Activated naive CD8-positive, alpha-beta T cell treated with anti-CD3 and anti-CD28 coated beads, Interleukin-2, amount 10 ng/mL, durations not matched to agents 7 days and 5 days (primary cell): Measurements from ENCODE around the gene PSG7. TPM values are rescaled to one million over a fixed set of nuclear protein-coding genes. Genes with fewer than 3 reads are reported as not detected.
"Not testable (repeated sequence)": the region's sequence is repeated elsewhere in the genome, so short reads cannot be mapped to it uniquely, and the experiment has no call there.

Experiments used
- ATAC-seq: fragments of 150-1000 bp; cut with Tn5 transposase; one replicate; pipeline ENCODE4 v1.10.0; 2021; ENCODE audit warnings: low read depth, moderate library complexity
- POLR2A ChIA-PET: fragments of 350-600 bp; sonication (Branson Sonifier 250); formaldehyde crosslinking; loops from one replicate; lab custom pipeline; 2021; ENCODE audit warnings: antibody characterized with exemption; lab: Charles Lee
- DNase-seq: peaks from one replicate; pipeline ENCODE4 v3.0.0; 2021
- H3K27ac Mint-ChIP-seq: one replicate; pipeline ENCODE4 v1.8.0; 2022; ENCODE audit warnings: mild to moderate bottlenecking, mixed read lengths
- H3K27me3 Mint-ChIP-seq: one replicate; pipeline ENCODE4 v1.8.0; 2022; ENCODE audit warnings: mild to moderate bottlenecking, moderate library complexity, mixed read lengths
- H3K36me3 Mint-ChIP-seq: one replicate; pipeline ENCODE4 v1.8.0; 2021; ENCODE audit warnings: mild to moderate bottlenecking, mixed read lengths
- H3K4me1 Mint-ChIP-seq: one replicate; pipeline ENCODE4 v1.8.0; 2021; ENCODE audit warnings: mixed read lengths
- H3K4me3 Mint-ChIP-seq: one replicate; pipeline ENCODE4 v1.8.0; 2022; ENCODE audit warnings: mild to moderate bottlenecking, moderate library complexity, mixed read lengths
- H3K9me3 Mint-ChIP-seq: one replicate; pipeline ENCODE4 v1.8.0; 2021; ENCODE audit warnings: mixed read lengths
- total RNA-seq, 2 experiments: library from RNA; stranded (reverse); gene quantifications; one replicate each; pipeline ENCODE4 v1.2.3, GENCODE V29; 2021

PSG7 gene
- total RNA-seq, 2 experiments from 2014 or later = not detected

- peaks cover 6% of the 10 kb centered on the region for H3K27me3 Mint-ChIP-seq
- POLR2A ChIA-PET = no interaction called here
- H3K27ac Mint-ChIP-seq = no peak overlapping the region
- H3K4me3 Mint-ChIP-seq = no peak overlapping the region
- DNase-seq (no peak), ATAC-seq (no peak)
- H3K9me3 Mint-ChIP-seq = no peaks in the 10 kb centered on the region
- no peaks in the 10 kb centered on the region for H3K4me1 Mint-ChIP-seq
- H3K36me3 Mint-ChIP-seq = no peaks in the 10 kb centered on the region
Measured at GRCh38 chr19:42928896-42929295, 8.1 kb downstream of the PSG7 start.

GRCh38 chr19:42926781-42927180, 10.2 kb downstream of the PSG7 start:
- Mint-ChIP-seq H3K36me3 (no peaks in the 10 kb centered on the region), H3K4me1 (no peaks in the 10 kb centered on the region), H3K27ac (no peak overlapping the region), H3K27me3 (peaks cover 6% of the 10 kb centered on the region), H3K9me3 (no peaks in the 10 kb centered on the region), H3K4me3 (no peak overlapping the region)
- DNase-seq = no peak
- no peak for ATAC-seq
- POLR2A ChIA-PET = no interaction called here

GRCh38 chr19:42923106-42923505, 13.9 kb downstream of the PSG7 start:
- H3K4me1 Mint-ChIP-seq, POLR2A ChIA-PET, H3K27ac Mint-ChIP-seq, H3K36me3 Mint-ChIP-seq, ATAC-seq, H3K9me3 Mint-ChIP-seq, H3K4me3 Mint-ChIP-seq, H3K27me3 Mint-ChIP-seq, DNase-seq: not testable (repeated sequence)

DNA sequence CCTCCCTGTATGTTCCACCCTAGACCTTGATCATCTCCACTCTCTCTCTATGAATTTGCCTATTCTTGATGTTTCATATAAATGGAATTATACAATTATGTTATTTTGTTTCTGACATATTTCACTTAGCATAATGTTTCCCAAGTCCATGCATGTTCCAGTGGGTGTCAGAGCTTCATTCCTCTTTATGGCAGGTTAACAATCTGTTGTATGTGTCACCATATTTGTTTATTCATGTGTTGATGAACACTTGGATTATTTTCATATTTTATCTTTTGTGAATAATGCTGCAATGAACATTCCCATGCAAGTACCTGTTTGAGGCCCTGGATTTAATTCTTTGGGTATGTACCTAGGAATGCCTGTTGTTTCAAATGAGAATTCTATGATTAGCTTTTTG, 16.0 kb downstream of the PSG7 start:
- H3K4me3 Mint-ChIP-seq, DNase-seq, H3K9me3 Mint-ChIP-seq, H3K27ac Mint-ChIP-seq, ATAC-seq, H3K36me3 Mint-ChIP-seq, H3K4me1 Mint-ChIP-seq, H3K27me3 Mint-ChIP-seq, POLR2A ChIA-PET: not testable (repeated sequence)

DNA sequence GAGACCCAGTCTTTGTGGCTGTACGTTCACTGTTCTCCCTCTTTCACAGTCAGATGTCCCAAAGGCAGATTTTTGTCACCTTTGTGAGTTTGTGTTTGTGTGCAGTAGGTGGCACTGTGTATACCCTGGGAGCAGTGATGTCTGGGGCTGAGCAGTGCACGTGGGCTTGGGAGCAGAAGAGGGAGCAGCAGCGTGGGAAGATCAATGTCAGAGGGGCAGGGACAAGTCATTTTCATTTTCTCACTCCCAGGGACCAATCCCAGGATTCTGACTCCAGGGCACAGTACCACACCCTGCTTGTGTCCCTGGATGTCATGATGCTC, 17.3 kb downstream of the PSG7 start:
- no peaks in the 10 kb centered on the region for H3K4me1 Mint-ChIP-seq
- H3K9me3 Mint-ChIP-seq = no peaks in the 10 kb centered on the region
- no peaks in the 10 kb centered on the region for H3K36me3 Mint-ChIP-seq
- ATAC-seq = no peak
- H3K27ac Mint-ChIP-seq = no peak overlapping the region
- peaks cover 3% of the 10 kb centered on the region for H3K27me3 Mint-ChIP-seq
- H3K4me3 Mint-ChIP-seq = no peak overlapping the region
- POLR2A ChIA-PET = no interaction called here
- no peak for DNase-seq

- H3K9me3 Mint-ChIP-seq, ATAC-seq, H3K27ac Mint-ChIP-seq, H3K4me1 Mint-ChIP-seq, H3K4me3 Mint-ChIP-seq, POLR2A ChIA-PET, H3K27me3 Mint-ChIP-seq, H3K36me3 Mint-ChIP-seq, DNase-seq: not testable (repeated sequence)
Measured at GRCh38 chr19:42919070-42919756, 17.8 kb downstream of the PSG7 start.

DNA sequence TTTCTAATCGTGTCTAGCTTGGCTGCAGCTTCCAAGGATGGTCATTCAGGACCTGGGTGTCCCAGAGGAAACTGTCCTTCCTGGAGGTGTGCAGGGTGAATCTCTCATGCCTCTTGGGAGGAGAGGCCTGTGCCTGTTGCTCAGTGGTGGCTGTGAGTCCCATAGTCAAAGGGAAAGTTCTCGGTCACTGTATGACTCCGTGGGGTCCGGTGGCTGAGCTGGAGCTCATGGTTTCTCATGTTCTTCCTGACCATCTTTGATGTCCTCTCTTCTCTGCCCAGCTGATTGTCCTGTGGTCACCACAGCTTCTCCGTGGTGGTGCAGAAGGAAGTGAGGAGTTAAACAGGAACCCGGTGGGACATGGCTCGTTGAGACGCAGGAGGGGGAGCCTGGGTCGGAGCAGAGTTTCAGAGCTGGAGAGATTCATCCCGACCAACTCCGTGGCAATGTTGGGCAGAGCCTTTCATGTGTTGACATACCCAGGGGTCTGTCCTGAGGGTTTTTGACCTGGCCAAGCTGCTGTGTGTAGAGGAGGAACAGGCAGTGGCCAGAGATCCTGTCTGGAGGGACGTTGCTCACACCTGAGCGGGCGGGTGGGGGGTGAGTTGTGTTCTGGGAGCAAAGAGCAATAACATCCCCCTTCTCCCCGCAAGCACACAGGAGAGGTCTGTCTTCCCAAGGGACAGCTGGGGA, 18.5 kb downstream of the PSG7 start:
- H3K36me3 Mint-ChIP-seq, DNase-seq, H3K27me3 Mint-ChIP-seq, H3K27ac Mint-ChIP-seq, H3K4me1 Mint-ChIP-seq, H3K9me3 Mint-ChIP-seq, POLR2A ChIA-PET, H3K4me3 Mint-ChIP-seq, ATAC-seq: not testable (repeated sequence)

DNA sequence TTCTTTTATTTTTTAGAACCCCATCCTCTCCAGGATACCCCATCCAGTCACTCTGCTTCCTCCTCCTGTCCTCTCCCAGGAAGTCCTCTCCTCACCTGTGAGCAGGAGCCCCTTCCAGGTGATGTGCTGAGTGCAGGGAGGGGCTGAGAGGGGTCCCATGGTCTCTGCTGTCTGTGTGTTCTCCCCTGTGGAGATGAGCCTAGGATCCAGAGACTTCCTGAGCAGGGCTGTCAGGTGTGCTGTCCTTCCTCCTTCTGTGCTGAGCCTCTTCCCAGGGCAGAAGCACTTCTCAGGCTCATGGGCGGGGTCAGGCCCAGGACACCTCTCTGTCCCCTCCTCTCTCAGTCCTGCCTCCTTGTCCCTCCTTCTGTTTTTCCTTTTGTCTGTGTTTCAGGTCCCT, 19.4 kb downstream of the PSG7 start, which contains the start of gene PSG6:
Gene PSG6 (minus strand): TSS at position 261 of the 400 bp plus-strand sequence. CDS start 102 bp downstream, at position 159.
- H3K4me1 Mint-ChIP-seq, H3K36me3 Mint-ChIP-seq, H3K27ac Mint-ChIP-seq, H3K27me3 Mint-ChIP-seq, DNase-seq, H3K9me3 Mint-ChIP-seq, POLR2A ChIA-PET, H3K4me3 Mint-ChIP-seq, ATAC-seq: not testable (repeated sequence)

GRCh38 chr19:42916931-42917330, 20.1 kb downstream of the PSG7 start:
- DNase-seq, H3K9me3 Mint-ChIP-seq: not testable (repeated sequence)

GRCh38 chr19:42913516-42913915, 23.5 kb downstream of the PSG7 start:
- H3K27ac Mint-ChIP-seq, DNase-seq, H3K36me3 Mint-ChIP-seq, H3K9me3 Mint-ChIP-seq, POLR2A ChIA-PET, ATAC-seq, H3K27me3 Mint-ChIP-seq, H3K4me3 Mint-ChIP-seq, H3K4me1 Mint-ChIP-seq: not testable (repeated sequence)

More at GRCh38 chr19:42916931-42917330, 20.1 kb downstream of the PSG7 start:
- H3K4me1 Mint-ChIP-seq, H3K4me3 Mint-ChIP-seq, H3K27me3 Mint-ChIP-seq, POLR2A ChIA-PET, H3K27ac Mint-ChIP-seq, H3K36me3 Mint-ChIP-seq, ATAC-seq: not testable (repeated sequence)

DNA sequence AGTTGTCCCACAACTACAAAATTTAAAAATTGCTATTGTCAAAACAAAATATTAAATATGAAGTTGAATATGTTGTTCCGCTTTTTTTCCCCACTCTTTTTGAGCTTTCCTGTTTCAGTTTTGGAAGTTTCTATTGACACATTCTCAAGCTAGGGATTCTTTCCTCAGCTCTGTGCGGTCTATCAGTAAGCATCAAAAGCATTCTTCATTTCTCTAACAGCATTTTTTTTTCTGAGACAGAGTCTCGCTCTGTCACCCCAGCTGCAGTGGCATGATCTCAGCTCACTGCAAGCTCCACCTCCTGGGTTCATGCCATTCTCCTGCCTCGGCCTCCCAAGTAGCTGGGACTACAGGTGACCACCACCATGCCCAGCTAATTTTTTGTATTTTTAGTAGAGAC, 24.1 kb downstream of the PSG7 start:
- H3K4me1 Mint-ChIP-seq = not testable (repeated sequence)

GRCh38 chr19:42911731-42912130, 25.3 kb downstream of the PSG7 start:
- H3K4me3 Mint-ChIP-seq, ATAC-seq, H3K9me3 Mint-ChIP-seq, POLR2A ChIA-PET, H3K27ac Mint-ChIP-seq, H3K36me3 Mint-ChIP-seq, H3K27me3 Mint-ChIP-seq, H3K4me1 Mint-ChIP-seq, DNase-seq: not testable (repeated sequence)

More for the DNA sequence above, 24.1 kb downstream of the PSG7 start:
- POLR2A ChIA-PET, H3K4me3 Mint-ChIP-seq, DNase-seq, ATAC-seq, H3K27ac Mint-ChIP-seq, H3K27me3 Mint-ChIP-seq, H3K9me3 Mint-ChIP-seq, H3K36me3 Mint-ChIP-seq: not testable (repeated sequence)

GRCh38 chr19:42906162-42906561, 30.8 kb downstream of the PSG7 start:
- H3K4me3 Mint-ChIP-seq, DNase-seq, H3K36me3 Mint-ChIP-seq, ATAC-seq, POLR2A ChIA-PET, H3K9me3 Mint-ChIP-seq, H3K27ac Mint-ChIP-seq, H3K4me1 Mint-ChIP-seq: not testable (repeated sequence)
- H3K27me3 Mint-ChIP-seq = peaks cover 14% of the 10 kb centered on the region

DNA sequence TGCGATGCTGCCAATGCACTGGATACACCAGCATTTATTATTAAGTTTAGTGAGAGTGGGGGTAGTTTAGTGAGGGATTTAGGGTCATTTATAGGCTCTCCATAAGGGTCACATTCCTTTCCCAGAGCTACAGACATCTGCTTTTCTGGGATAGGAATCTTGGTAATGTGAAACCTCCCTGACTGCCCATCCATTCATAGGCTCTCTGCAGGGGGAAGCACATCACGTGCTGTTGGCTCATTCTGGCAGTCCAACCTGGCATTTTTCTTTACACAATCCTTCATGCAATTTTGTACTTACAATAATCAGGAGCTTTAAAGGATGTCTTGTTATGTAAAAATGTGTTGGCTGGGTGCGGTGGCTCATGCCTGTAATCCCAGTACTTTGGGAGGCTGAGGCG, 36.4 kb downstream of the PSG7 start:
- DNase-seq, H3K4me1 Mint-ChIP-seq, POLR2A ChIA-PET, H3K27ac Mint-ChIP-seq, H3K4me3 Mint-ChIP-seq, H3K36me3 Mint-ChIP-seq, ATAC-seq, H3K9me3 Mint-ChIP-seq: not testable (repeated sequence)
- H3K27me3 Mint-ChIP-seq = peaks cover 16% of the 10 kb centered on the region
